Prostate gland (tissue), 2 donors: Measurements from ENCODE around the gene RNF149. TPM values are rescaled to one million over a fixed set of nuclear protein-coding genes. Genes with fewer than 3 reads are reported as not detected.
"Not testable (repeated sequence)": the region's sequence is repeated elsewhere in the genome, so short reads cannot be mapped to it uniquely, and the experiment has no call there.

Experiments used
- DNase-seq: peaks from one replicate; pipeline ENCODE4 v3.0.0-alpha.2; 2019; ENCODE audit warnings: low spot score
- H3K27ac ChIP-seq, 2 donors: fragments of 200-600 bp; sonication (generic); 2 replicates each; pipeline ENCODE4 v1.5.1; 2017 to 2019
- H3K27me3 ChIP-seq: fragments of 200-600 bp; sonication (generic); replicated peaks from 2 replicates; pipeline ENCODE4 v1.5.1; 2019; ENCODE audit not compliant: insufficient read depth
- H3K36me3 ChIP-seq, 2 donors: fragments of 200-600 bp; sonication (generic); 1 replicate in 1 of 2; 2 replicates in 1 of 2; pipeline versions ENCODE4 v1.5.1 to v1.8.1; 2017 to 2019
- H3K4me1 ChIP-seq: fragments of 200-600 bp; sonication (generic); replicated peaks from 2 replicates; pipeline ENCODE4 v1.5.1; 2019
- H3K4me3 ChIP-seq, 2 donors: fragments of 200-600 bp; sonication (generic); 2 replicates each; pipeline ENCODE4 v1.5.1; 2017 to 2019
- H3K9me3 ChIP-seq: fragments of 200-600 bp; sonication (generic); 2 replicates; pipeline ENCODE4 v1.5.1; 2017
- POLR2A ChIP-seq: fragments of 450-650 bp; IDR thresholded peaks from one replicate; pipeline ENCODE4 v1.6.1; 2016; ENCODE audit warnings: antibody characterized with exemption, mild to moderate bottlenecking
- POLR2AphosphoS5 ChIP-seq: sonication (generic); formaldehyde crosslinking; IDR thresholded peaks from one replicate; pipeline ENCODE4 v1.6.1; 2017; ENCODE audit warnings: antibody characterized with exemption
- WGBS: methylation state at CpG from one replicate; pipeline ENCODE4 v1.1.5; 2018; 5-methylcytosine and 5-hydroxymethylcytosine counted together
- intact Hi-C: fragments of 100-400 bp; cut with DNase I; formaldehyde crosslinking; loops from one replicate; pipeline ENCODE4 v1.14.2; 2022
- total RNA-seq, 2 donors: library from RNA; depleted of rRNA; stranded (reverse); fragments of >200 nt; gene quantifications; one replicate each; pipeline ENCODE4 v1.1.0, GENCODE V29; 2016
- TF ChIP-seq, protein P1 (sequence below), 4 experiments: fragments of 200-600 bp in 2 of 4; fragments of 450-650 bp in 2 of 4; sonication (generic) in 2 of 4; IDR thresholded peaks; 1 replicate in 3 of 4; 2 replicates in 1 of 4; pipeline ENCODE4 v1.5.1; 2016 to 2019; ENCODE audit warnings: antibody characterized with exemption in 4 of 4, mild to moderate bottlenecking in 2 of 4, moderate library complexity in 2 of 4

Gene RNF149
- total RNA-seq, 2 donors from 2014 or later = 57.2 to 75.4 TPM

DNA sequence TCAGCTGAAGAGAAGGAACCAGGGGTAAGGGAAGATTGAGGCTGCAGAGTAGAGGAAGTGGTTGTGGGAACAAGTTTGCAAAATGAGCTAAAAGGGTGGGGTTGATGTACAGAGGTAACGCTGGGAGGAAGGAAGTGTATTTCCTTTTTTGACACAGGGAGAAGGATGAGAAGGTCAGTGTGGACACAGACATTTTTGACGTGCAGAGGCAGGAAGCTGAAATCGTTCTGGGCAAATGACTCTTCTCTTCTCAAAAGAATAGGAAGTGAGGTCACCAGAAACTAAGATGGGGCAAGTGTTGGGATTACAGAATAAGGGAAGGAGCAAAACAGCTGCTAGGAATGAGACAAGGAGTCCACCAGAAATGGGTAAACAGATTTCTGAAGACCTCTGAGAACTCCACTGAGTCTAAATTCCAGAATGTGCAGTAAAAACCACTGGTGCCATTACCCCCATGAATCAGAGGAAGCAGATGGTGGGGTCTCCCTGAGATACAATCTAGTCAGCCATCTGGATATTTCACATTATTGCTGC, 20.0 kb upstream of the RNF149 start:
- H3K27me3 ChIP-seq = no peaks in the 10 kb centered on the region
- H3K27ac ChIP-seq = peak overlapping the region; percentile 9 to 63
- no peak for DNase-seq
- WGBS = 17% methylated on average over 3 of the region's 3 CpGs
- no peak overlapping the region for H3K4me3 ChIP-seq
- TF ChIP-seq POLR2A (no peak), POLR2AphosphoS5 (peak; percentile 4)
- TF ChIP-seq, protein P1, sequence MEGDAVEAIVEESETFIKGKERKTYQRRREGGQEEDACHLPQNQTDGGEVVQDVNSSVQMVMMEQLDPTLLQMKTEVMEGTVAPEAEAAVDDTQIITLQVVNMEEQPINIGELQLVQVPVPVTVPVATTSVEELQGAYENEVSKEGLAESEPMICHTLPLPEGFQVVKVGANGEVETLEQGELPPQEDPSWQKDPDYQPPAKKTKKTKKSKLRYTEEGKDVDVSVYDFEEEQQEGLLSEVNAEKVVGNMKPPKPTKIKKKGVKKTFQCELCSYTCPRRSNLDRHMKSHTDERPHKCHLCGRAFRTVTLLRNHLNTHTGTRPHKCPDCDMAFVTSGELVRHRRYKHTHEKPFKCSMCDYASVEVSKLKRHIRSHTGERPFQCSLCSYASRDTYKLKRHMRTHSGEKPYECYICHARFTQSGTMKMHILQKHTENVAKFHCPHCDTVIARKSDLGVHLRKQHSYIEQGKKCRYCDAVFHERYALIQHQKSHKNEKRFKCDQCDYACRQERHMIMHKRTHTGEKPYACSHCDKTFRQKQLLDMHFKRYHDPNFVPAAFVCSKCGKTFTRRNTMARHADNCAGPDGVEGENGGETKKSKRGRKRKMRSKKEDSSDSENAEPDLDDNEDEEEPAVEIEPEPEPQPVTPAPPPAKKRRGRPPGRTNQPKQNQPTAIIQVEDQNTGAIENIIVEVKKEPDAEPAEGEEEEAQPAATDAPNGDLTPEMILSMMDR (IDR thresholded peaks at IDR 0.05) = no peak
- peaks cover 2% of the 10 kb centered on the region for H3K4me1 ChIP-seq
- H3K9me3 ChIP-seq = no peaks in the 10 kb centered on the region
- intact Hi-C loops = no loop called here
- H3K36me3 ChIP-seq = no peaks in the 10 kb centered on the region

DNA sequence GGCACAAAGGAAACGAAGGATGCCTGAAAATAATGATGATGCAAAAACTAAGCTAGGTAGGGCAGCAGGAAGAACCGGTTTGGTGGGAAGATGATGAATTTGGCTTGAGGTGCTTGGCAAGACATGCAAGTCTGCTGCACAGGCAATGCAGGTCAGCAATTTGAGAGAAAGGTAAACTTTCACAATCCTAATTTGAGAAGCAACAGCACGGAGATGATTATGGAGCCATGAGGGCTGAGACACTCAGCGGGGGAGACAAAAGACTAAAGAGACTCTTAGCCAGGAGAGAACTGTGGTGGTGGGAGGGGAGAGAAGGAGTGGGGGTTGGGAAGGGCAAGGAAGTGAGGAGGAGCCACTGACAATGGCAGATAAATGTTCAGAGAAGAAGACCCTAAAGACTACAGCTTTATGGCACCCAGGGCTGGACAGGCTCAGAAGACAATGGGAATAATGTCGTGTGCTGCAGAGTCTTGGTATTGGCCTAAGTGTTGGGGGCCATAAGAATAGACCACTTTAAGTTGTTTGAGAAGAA, 19.4 kb upstream of the RNF149 start:
- Histone ChIP-seq H3K4me1 (peaks cover 2% of the 10 kb centered on the region), H3K27ac (peak overlapping the region; percentile 9 to 63), H3K9me3 (no peaks in the 10 kb centered on the region), H3K27me3 (no peaks in the 10 kb centered on the region), H3K36me3 (no peaks in the 10 kb centered on the region), H3K4me3 (no peak overlapping the region)
- WGBS = 30% methylated on average over 5 of the region's 5 CpGs
- intact Hi-C loops = no loop called here
- peak; percentile 90 for DNase-seq
- TF ChIP-seq, protein P1 (IDR thresholded peaks at IDR 0.05) = no peak
- no peak for TF ChIP-seq POLR2A
- TF ChIP-seq POLR2AphosphoS5 = peak; percentile 97

DNA sequence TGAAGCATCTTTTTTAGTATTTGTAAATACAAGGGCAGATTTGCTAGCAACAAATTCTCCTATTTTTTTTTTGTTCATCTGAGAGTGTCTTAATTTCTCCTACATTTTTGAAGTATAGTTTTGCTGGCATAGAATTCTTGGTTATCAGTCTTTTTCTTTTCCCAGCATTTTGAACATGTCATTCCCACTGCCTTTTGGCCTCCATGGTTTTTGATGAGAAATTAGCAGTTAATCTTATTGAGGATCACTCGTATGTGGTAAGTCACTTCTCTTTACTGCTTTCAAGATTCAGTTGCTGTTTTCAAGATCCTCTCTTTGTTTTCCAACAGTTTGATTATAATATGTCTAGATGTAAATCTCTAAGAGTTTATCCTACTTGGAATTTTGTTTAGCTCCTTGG, 16.9 kb upstream of the RNF149 start:
- Histone ChIP-seq H3K4me1 (peaks cover 2% of the 10 kb centered on the region), H3K27me3 (no peaks in the 10 kb centered on the region), H3K4me3 (no peak overlapping the region), H3K9me3 (no peaks in the 10 kb centered on the region), H3K27ac (no peak overlapping the region), H3K36me3 (no peaks in the 10 kb centered on the region)
- intact Hi-C loops = no loop called here
- no peak for DNase-seq
- TF ChIP-seq, protein P1 (IDR thresholded peaks at IDR 0.05) = no peak
- no peak for TF ChIP-seq POLR2A
- no peak for TF ChIP-seq POLR2AphosphoS5
- 96% methylated on average over 1 of the region's 1 CpG for WGBS

DNA sequence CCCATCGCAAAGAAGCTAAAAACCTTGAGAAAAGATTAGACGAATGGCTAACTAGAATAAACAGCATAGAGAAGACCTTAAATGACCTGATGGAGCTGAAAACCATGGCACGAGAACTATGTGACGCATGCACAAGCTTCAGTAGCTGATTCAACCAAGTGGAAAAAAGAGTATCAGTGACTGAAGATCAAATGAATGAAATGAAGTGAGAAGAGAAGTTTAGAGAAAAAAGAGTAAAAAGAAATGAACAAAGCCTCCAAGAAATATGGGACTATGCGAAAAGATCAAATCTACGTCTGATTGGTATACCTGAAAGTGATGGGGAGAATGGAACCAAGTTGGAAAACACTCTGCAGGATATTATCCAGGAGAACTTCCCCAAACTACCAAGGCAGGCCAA, 8.1 kb upstream of the RNF149 start:
- 87% methylated on average over 6 of the region's 6 CpGs for WGBS
- H3K4me3 ChIP-seq, H3K4me1 ChIP-seq, intact Hi-C loops, DNase-seq, H3K9me3 ChIP-seq, H3K36me3 ChIP-seq, H3K27ac ChIP-seq, H3K27me3 ChIP-seq: not testable (repeated sequence)

DNA sequence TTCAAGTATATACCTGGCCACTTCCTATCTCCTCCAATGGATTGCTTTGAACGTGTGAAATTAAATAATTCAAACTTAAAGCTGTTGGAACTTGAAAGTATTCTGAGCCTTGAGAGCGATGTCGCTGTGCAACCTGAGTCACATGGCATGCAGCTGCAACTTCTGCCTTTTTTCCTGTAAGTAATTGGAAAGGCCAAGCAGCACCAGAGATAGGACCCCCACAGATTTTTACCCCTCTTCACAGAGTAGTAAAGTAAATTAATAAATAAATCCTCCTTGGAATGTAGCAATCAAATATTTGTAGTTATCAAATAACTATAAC, 3.2 kb upstream of the RNF149 start:
- Histone ChIP-seq H3K27ac (no peak overlapping the region), H3K27me3 (no peaks in the 10 kb centered on the region)
- intact Hi-C loops = no loop called here

More for the DNA sequence above, 3.2 kb upstream of the RNF149 start:
- Histone ChIP-seq H3K4me1 (no peaks in the 10 kb centered on the region), H3K9me3 (no peaks in the 10 kb centered on the region), H3K4me3 (no peak overlapping the region), H3K36me3 (no peaks in the 10 kb centered on the region)
- WGBS = 71% methylated on average over 3 of the region's 3 CpGs
- DNase-seq = no peak
- TF ChIP-seq POLR2AphosphoS5 = no peak
- TF ChIP-seq, protein P1 (IDR thresholded peaks at IDR 0.05) = no peak
- no peak for TF ChIP-seq POLR2A
